HL-60 (cell line): ENCODE results near the gene SEMA3B.

Source experiments
- DNase-seq, 2 experiments: peaks; one replicate each; pipeline ENCODE4 v3.0.0-alpha.2; 2010 to 2020; ENCODE audit warnings: low read depth in 1 of 2, low spot score in 1 of 2
- H3K27ac ChIP-seq: fragments of 250-450 bp; sonication (Bioruptor Pico); replicated peaks from 2 replicates; pipeline ENCODE4 v1.5.1; 2020; ENCODE audit warnings: mild to moderate bottlenecking, moderate library complexity
- H3K27me3 ChIP-seq: fragments of 250-450 bp; sonication (Bioruptor Pico); 2 replicates; pipeline ENCODE4 v1.5.1; 2021; ENCODE audit warnings: mild to moderate bottlenecking, moderate library complexity; ENCODE audit not compliant: insufficient read depth, poor library complexity, severe bottlenecking
- H3K4me3 ChIP-seq: replicated peaks from 2 replicates; pipeline ENCODE4 v1.5.1; 2011; ENCODE audit warnings: mild to moderate bottlenecking, control low read depth, low read length; ENCODE audit not compliant: insufficient read depth
- CTCF ChIP-seq: IDR thresholded peaks from one replicate; pipeline ENCODE4 v1.5.1; 2011; ENCODE audit warnings: low read length, control low read depth, inconsistent platforms; ENCODE audit not compliant: insufficient read depth
- GABPA ChIP-seq: IDR thresholded peaks from 2 replicates; pipeline ENCODE4 v1.6.1; 2012; ENCODE audit warnings: low read depth
- POLR2AphosphoS5 ChIP-seq: IDR thresholded peaks from 2 replicates; pipeline ENCODE4 v1.6.1; 2012; ENCODE audit warnings: low read depth
- REST ChIP-seq: IDR thresholded peaks from 2 replicates; pipeline ENCODE4 v1.6.1; 2012; ENCODE audit warnings: low read depth; ENCODE audit not compliant: insufficient replicate concordance
- SPI1 ChIP-seq: IDR thresholded peaks from 2 replicates; pipeline ENCODE4 v1.6.1; 2012; ENCODE audit warnings: low read depth, mild to moderate bottlenecking, borderline replicate concordance

SEMA3B gene

GRCh38 chr3:50268276-50268675, 671 bp upstream of the SEMA3B start:
- Histone ChIP-seq H3K27me3 (peaks cover 16% of the 10 kb centered on the region), H3K4me3 (no peak overlapping the region), H3K27ac (no peak overlapping the region)
- no peak for DNase-seq
- TF ChIP-seq POLR2AphosphoS5 (no peak), CTCF (no peak), REST (no peak), SPI1 (no peak), GABPA (no peak)

GRCh38 chr3:50269460-50269859, 513 bp downstream of the SEMA3B start:
- H3K4me3 ChIP-seq = no peak overlapping the region
- peaks cover 22% of the 10 kb centered on the region for H3K27me3 ChIP-seq
- no peak overlapping the region for H3K27ac ChIP-seq
- DNase-seq = no peak
- TF ChIP-seq SPI1 (no peak), GABPA (no peak), POLR2AphosphoS5 (no peak), REST (no peak), CTCF (no peak)

GRCh38 chr3:50269977-50270413, 1.0 kb downstream of the SEMA3B start:
- peaks cover 28% of the 10 kb centered on the region for H3K27me3 ChIP-seq
- H3K4me3 ChIP-seq = no peak overlapping the region
- DNase-seq = no peak
- TF ChIP-seq GABPA (no peak), REST (no peak), SPI1 (no peak), CTCF (no peak), POLR2AphosphoS5 (no peak)
- no peak overlapping the region for H3K27ac ChIP-seq
